ENCODE results near the gene MGAT5B. TPM values are rescaled to one million over a fixed set of nuclear protein-coding genes. Genes with fewer than 3 reads are reported as not detected.

The MGAT5B gene
- total RNA-seq, 1 donor from 2014 or later = 7.5 TPM

- TF ChIP-seq, protein P1, sequence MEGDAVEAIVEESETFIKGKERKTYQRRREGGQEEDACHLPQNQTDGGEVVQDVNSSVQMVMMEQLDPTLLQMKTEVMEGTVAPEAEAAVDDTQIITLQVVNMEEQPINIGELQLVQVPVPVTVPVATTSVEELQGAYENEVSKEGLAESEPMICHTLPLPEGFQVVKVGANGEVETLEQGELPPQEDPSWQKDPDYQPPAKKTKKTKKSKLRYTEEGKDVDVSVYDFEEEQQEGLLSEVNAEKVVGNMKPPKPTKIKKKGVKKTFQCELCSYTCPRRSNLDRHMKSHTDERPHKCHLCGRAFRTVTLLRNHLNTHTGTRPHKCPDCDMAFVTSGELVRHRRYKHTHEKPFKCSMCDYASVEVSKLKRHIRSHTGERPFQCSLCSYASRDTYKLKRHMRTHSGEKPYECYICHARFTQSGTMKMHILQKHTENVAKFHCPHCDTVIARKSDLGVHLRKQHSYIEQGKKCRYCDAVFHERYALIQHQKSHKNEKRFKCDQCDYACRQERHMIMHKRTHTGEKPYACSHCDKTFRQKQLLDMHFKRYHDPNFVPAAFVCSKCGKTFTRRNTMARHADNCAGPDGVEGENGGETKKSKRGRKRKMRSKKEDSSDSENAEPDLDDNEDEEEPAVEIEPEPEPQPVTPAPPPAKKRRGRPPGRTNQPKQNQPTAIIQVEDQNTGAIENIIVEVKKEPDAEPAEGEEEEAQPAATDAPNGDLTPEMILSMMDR (conservative IDR thresholded peaks at IDR 0.05; ENCODE audit: low read depth, low read length) = no peak
- no peak for DNase-seq (ENCODE audit: low read depth)
Measured at GRCh38 chr17:76922084-76922483, 53.9 kb downstream of the MGAT5B start.

DNA sequence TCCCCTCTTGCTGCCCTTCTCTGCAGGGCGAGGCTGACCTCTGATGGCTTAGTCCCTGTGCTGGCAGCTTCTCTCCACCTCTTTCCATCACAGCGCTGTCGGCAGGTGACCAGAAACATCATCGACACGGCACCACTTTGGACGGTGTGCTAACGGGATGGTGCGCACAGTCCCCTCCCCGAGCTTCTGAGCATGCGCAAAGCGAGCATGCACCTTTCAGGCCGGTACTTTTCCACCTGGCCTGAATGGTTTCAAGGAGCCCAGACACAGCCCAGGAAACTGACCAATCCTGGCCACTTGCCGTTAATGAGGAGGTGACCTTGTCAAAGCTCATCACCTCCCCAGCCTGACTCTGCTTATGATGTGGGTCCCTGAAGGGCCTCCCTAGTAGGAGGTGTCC is 54.8 kb downstream of the MGAT5B start:
- no peak overlapping the region for H3K4me3 ChIP-seq (ENCODE audit: low read depth, low read length)
- TF ChIP-seq, protein P1 (conservative IDR thresholded peaks at IDR 0.05; ENCODE audit: low read depth, low read length) = no peak

More at GRCh38 chr17:76922084-76922483, 53.9 kb downstream of the MGAT5B start:
- H3K4me3 ChIP-seq (ENCODE audit: low read depth, low read length) = no peak overlapping the region

DNA sequence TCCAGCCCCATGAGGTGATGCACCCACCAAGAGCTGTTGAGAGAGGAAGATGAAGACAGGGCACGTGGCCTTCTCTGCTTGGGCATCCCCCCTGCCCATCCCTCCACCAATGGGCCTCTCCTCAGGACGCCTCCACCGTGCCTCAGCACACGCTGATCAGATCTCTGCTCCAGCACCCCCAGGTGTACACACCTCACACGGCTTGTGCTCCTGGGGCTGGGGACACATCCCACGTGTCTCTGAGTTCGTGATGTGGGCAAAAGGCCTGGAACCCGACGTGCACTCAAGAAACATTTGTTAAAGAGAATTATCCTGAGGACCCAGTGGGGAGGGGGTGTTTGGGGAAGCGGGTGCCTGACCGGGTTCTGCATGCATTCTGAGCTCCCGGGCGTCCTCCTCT is 55.3 kb downstream of the MGAT5B start:
- no peak for DNase-seq (ENCODE audit: low read depth)
- TF ChIP-seq, protein P1 (conservative IDR thresholded peaks at IDR 0.05; ENCODE audit: low read depth, low read length) = no peak
- no peak overlapping the region for H3K4me3 ChIP-seq (ENCODE audit: low read depth, low read length)

More for the DNA sequence above, 54.8 kb downstream of the MGAT5B start:
- no peak for DNase-seq (ENCODE audit: low read depth)

DNA sequence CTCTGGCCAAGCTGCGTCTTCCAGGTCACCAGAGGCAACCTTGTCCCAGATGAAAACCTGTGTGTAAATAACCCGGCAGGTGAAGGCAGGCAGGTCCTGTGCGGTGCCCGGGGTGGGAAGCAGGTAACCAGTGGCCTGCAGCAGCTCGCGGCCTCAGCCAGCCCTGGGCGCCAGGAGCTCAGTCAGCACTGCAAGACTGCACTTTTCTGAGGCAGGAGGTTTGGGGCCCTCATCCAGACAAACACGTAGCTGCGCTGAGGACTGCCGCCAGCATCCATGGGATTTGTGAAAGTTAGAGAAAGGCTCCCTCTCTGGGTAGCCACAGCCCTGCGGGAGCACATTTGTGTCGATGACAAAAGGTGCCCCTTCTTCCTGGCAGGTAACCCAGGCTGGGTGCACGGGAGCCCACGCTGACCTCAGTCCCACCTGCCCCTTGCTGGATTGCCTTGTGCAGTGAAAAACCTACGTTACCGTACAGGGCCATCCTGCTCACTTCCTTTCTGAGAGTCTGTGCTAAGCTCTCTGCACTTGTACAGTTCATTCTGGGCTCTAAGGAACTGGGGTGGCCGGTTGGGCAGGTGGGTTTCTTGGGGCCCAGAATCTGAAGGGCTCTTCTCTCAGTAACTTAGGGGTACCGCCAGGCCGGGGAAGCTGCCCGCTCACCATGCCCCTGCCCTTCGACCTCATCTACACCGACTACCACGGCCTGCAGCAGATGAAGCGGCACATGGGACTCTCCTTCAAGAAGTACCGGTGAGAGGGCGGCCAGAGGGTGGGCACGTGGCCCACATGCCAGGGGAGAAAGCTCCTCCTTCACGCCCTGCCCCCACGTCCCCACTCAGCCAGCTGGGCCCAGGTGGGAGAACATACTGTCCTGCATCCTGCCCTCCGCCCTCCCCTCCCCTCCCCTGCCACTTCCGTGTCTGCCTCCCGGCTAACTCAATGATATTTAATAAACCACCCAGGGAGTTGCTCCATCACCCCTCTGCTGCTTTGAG is 56.4 kb downstream of the MGAT5B start:
- no peak for DNase-seq (ENCODE audit: low read depth)
- no peak overlapping the region for H3K4me3 ChIP-seq (ENCODE audit: low read depth, low read length)
- TF ChIP-seq, protein P1 (conservative IDR thresholded peaks at IDR 0.05; ENCODE audit: low read depth, low read length) = no peak

DNA sequence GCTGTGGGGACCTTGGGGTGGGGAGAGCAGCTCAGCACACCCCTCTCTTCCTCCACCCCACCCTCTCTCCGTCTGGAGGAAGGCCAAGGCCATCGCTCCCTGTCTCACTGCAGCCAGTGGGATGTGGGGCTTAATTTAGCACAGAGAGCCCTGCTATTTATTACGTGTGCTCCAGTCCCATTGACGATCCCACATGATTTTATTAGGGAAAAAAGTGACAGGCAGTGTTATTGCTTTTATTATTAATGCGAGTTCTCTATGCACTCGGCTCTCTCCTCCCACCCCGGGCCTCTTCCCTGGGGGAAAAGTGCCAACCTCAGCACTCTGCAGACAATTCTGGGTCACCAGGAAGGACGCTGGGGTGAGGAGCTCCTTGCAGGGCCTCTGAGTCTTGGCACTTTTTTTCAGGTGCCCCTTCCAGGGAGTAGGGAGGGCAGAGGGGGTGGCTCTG is 57.3 kb downstream of the MGAT5B start:
- DNase-seq (ENCODE audit: low read depth) = no peak
- TF ChIP-seq, protein P1 (conservative IDR thresholded peaks at IDR 0.05; ENCODE audit: low read depth, low read length) = no peak
- H3K4me3 ChIP-seq (ENCODE audit: low read depth, low read length) = no peak overlapping the region

GRCh38 chr17:76926237-76926866 is 58.1 kb downstream of the MGAT5B start:
- TF ChIP-seq, protein P1 (conservative IDR thresholded peaks at IDR 0.05; ENCODE audit: low read depth, low read length) = no peak
- H3K4me3 ChIP-seq (ENCODE audit: low read depth, low read length) = no peak overlapping the region
- DNase-seq (ENCODE audit: low read depth) = no peak
